Upper lobe of left lung (tissue), 6 donors: ENCODE data around the gene GPR183. TPM values are rescaled to one million over a fixed set of nuclear protein-coding genes. Genes with fewer than 3 reads are reported as not detected.

ENCODE experiments used
- ATAC-seq, 2 donors: fragments of 200-7000 bp; cut with Tn5 transposase; one replicate each; pipeline ENCODE4 v1.9.1; 2022; ENCODE audit warnings: mild to moderate bottlenecking in 2 of 2, moderate library complexity in 2 of 2; ENCODE audit not compliant: low FRiP score in 2 of 2
- DNase-seq, 2 donors: peaks; one replicate each; pipeline ENCODE4 v3.0.0-alpha.2; 2019 to 2020
- H3K27ac ChIP-seq, 4 donors: fragments of 200-600 bp; sonication (generic); one replicate each; pipeline ENCODE4 v1.5.1; 2016 to 2019
- H3K27me3 ChIP-seq, 4 donors: fragments of 200-600 bp; sonication (generic); one replicate each; pipeline ENCODE4 v1.5.1; 2017 to 2019
- H3K36me3 ChIP-seq, 4 donors: fragments of 200-600 bp; sonication (generic); one replicate each; pipeline ENCODE4 v1.5.1; 2016 to 2019
- H3K4me1 ChIP-seq, 4 donors: fragments of 200-600 bp; sonication (generic); one replicate each; pipeline ENCODE4 v1.5.1; 2018 to 2019
- H3K4me3 ChIP-seq, 4 donors: fragments of 200-600 bp; sonication (generic); one replicate each; pipeline ENCODE4 v1.5.1; 2017 to 2019; ENCODE audit warnings: mild to moderate bottlenecking in 2 of 4, moderate library complexity in 1 of 4
- H3K9me3 ChIP-seq, 4 donors: fragments of 200-600 bp; sonication (generic); one replicate each; pipeline ENCODE4 v1.5.1; 2018 to 2019
- CTCF ChIP-seq, 6 experiments: fragments of 450-650 bp in 4 of 6; fragments of 200-600 bp in 2 of 6; sonication (generic) in 2 of 6; IDR thresholded peaks; one replicate each; pipeline ENCODE4 v1.5.1; 2016 to 2019; ENCODE audit warnings: antibody characterized with exemption in 6 of 6
- EP300 ChIP-seq, 4 donors: sonication (generic); formaldehyde crosslinking; IDR thresholded peaks; one replicate each; pipeline ENCODE4 v1.5.1; 2017; ENCODE audit warnings: antibody characterized with exemption in 4 of 4, control low read depth in 2 of 4
- POLR2A ChIP-seq, 4 donors: fragments of 450-650 bp; IDR thresholded peaks; one replicate each; pipeline ENCODE4 v1.5.1; 2016 to 2017; ENCODE audit warnings: antibody characterized with exemption in 4 of 4, mild to moderate bottlenecking in 2 of 4
- POLR2AphosphoS5 ChIP-seq, 2 donors: sonication (generic); formaldehyde crosslinking; IDR thresholded peaks; one replicate each; pipeline ENCODE4 v1.5.1; 2017; ENCODE audit warnings: antibody characterized with exemption in 2 of 2
- WGBS, 2 donors: methylation state at CpG; one replicate each; pipeline ENCODE4 v1.1.5; 2017 to 2018; 5-methylcytosine and 5-hydroxymethylcytosine counted together
- total RNA-seq, 6 donors: library from RNA; depleted of rRNA in 4 of 6; stranded (reverse); fragments of >200 nt in 4 of 6; gene quantifications; one replicate each; pipeline versions ENCODE4 v1.1.0 to v1.2.1, GENCODE V29; 2016 to 2021
- donor health status: DM: no; HTN: no; CAD: no; lungs with moderate emphysema.
- donor health status: DM: no; HTN: yes; CAD: no; lungs with severe emphysema.

GPR183 gene
- total RNA-seq, 6 donors from 2014 or later, result 2.6 to 13.5 (median 10.0) TPM

GRCh38 chr13:99320693-99321481 lies 13.7 kb upstream of the GPR183 start:
- Histone ChIP-seq H3K27ac (peak overlapping the region; percentile 13 to 53 (median 39)), H3K9me3 (no peaks in the 10 kb centered on the region), H3K27me3 (no peaks in the 10 kb centered on the region), H3K4me3 (no peak overlapping the region), H3K4me1 (peaks cover 14 to 29% (median 20%) of the 10 kb centered on the region in 4 donors), H3K36me3 (peaks cover 0 to 14% (median 2%) of the 10 kb centered on the region in 4 donors)
- DNase-seq (no peak), ATAC-seq (peak in 1 of 2 donors; percentile 61)
- TF ChIP-seq CTCF (IDR thresholded peaks at IDR 0.05) (no peak), POLR2AphosphoS5 (IDR thresholded peaks at IDR 0.05) (no peak), POLR2A (IDR thresholded peaks at IDR 0.05) (no peak), EP300 (IDR thresholded peaks at IDR 0.05) (no peak)
- WGBS, 2 donors, result 63 to 83% methylated on average over 5 of the region's 5 CpGs

- no peaks in the 10 kb centered on the region for H3K27me3 ChIP-seq
- peaks cover 14 to 33% (median 25%) of the 10 kb centered on the region in 4 donors for H3K4me1 ChIP-seq
- DNase-seq (peak in 1 of 2 donors; percentile 76), ATAC-seq (peak in 1 of 2 donors; percentile 77)
- H3K36me3 ChIP-seq, result peaks cover 0 to 7% (median 2%) of the 10 kb centered on the region in 4 donors
- no peak for TF ChIP-seq EP300 (IDR thresholded peaks at IDR 0.05)
- TF ChIP-seq POLR2AphosphoS5 (IDR thresholded peaks at IDR 0.05), result peak in 1 of 2 donors; percentile 8
- TF ChIP-seq POLR2A (IDR thresholded peaks at IDR 0.05), result no peak
- no peak for TF ChIP-seq CTCF (IDR thresholded peaks at IDR 0.05)
- 59 to 64% methylated on average over 6 of the region's 6 CpGs for WGBS, 2 donors
- no peaks in the 10 kb centered on the region for H3K9me3 ChIP-seq
- no peak overlapping the region for H3K4me3 ChIP-seq
- no peak overlapping the region for H3K27ac ChIP-seq
Measured at GRCh38 chr13:99316657-99317256, 9.6 kb upstream of the GPR183 start.

GRCh38 chr13:99316224-99316623 lies 9.0 kb upstream of the GPR183 start:
- H3K27ac ChIP-seq, result no peak overlapping the region
- WGBS, 2 donors, result 90 to 92% methylated on average over 2 of the region's 2 CpGs
- H3K9me3 ChIP-seq, result no peaks in the 10 kb centered on the region
- TF ChIP-seq POLR2AphosphoS5 (IDR thresholded peaks at IDR 0.05) (no peak), POLR2A (IDR thresholded peaks at IDR 0.05) (no peak), CTCF (IDR thresholded peaks at IDR 0.05) (no peak), EP300 (IDR thresholded peaks at IDR 0.05) (no peak)
- peaks cover 9 to 32% (median 22%) of the 10 kb centered on the region in 4 donors for H3K4me1 ChIP-seq
- DNase-seq (no peak), ATAC-seq (no peak)
- no peak overlapping the region for H3K4me3 ChIP-seq
- no peaks in the 10 kb centered on the region for H3K27me3 ChIP-seq
- H3K36me3 ChIP-seq, result peaks cover 0 to 7% (median 2%) of the 10 kb centered on the region in 4 donors

- ATAC-seq, result no peak
- 88% methylated on average over 6 of the region's 6 CpGs for WGBS, 2 donors
Measured at GRCh38 chr13:99315186-99315585, 8.0 kb upstream of the GPR183 start.

More at GRCh38 chr13:99315186-99315585, 8.0 kb upstream of the GPR183 start:
- DNase-seq, result no peak
- TF ChIP-seq POLR2AphosphoS5 (IDR thresholded peaks at IDR 0.05) (no peak), EP300 (IDR thresholded peaks at IDR 0.05) (no peak), POLR2A (IDR thresholded peaks at IDR 0.05) (no peak), CTCF (IDR thresholded peaks at IDR 0.05) (no peak)
- Histone ChIP-seq H3K36me3 (peaks cover 0 to 7% (median 2%) of the 10 kb centered on the region in 4 donors), H3K27ac (peak overlapping the region in 3 of 4 donors; percentile 4 to 26 (median 8)), H3K9me3 (no peaks in the 10 kb centered on the region), H3K27me3 (no peaks in the 10 kb centered on the region), H3K4me1 (peaks cover 0 to 28% (median 17%) of the 10 kb centered on the region in 4 donors), H3K4me3 (no peak overlapping the region)
